ENCODE results near the gene MYO1E. TPM values are rescaled to one million over a fixed set of nuclear protein-coding genes. Genes with fewer than 3 reads are reported as not detected.

MYO1E gene
- total and polyA plus RNA-seq, 7 experiments from 2014 or later = 2.3 to 67.1 (median 3.7) TPM; not detected in 2

GRCh38 chr15:59197454-59197853, 175.2 kb downstream of the MYO1E start:
- H3K27me3 Mint-ChIP-seq = peaks cover 0 to under 1% (median 0%) of the 10 kb centered on the region in 5 donors
- no peak overlapping the region for H3K27ac ChIP-seq (ENCODE audit: low read depth, low read length)
- H3K36me3 Mint-ChIP-seq = peaks cover 0 to 10% (median 0%) of the 10 kb centered on the region in 5 donors
- H3K9me3 Mint-ChIP-seq = no peaks in the 10 kb centered on the region
- no peak overlapping the region for H3K4me3 Mint-ChIP-seq
- intact Hi-C loops (cut with micrococcal nuclease) = no loop called here
- no peaks in the 10 kb centered on the region for H3K4me1 ChIP-seq (ENCODE audit: control insufficient read depth in 2 of 2, insufficient read depth in 2 of 2, low read length in 2 of 2)
- H3K9me3 ChIP-seq (ENCODE audit: control insufficient read depth in 2 of 3, low read length in 3 of 3) = no peaks in the 10 kb centered on the region
- ATAC-seq (no peak), DNase-seq (no peak)
- no peak overlapping the region for H3K27ac Mint-ChIP-seq
- H3K4me3 ChIP-seq (ENCODE audit: low read length) = no peak overlapping the region
- POLR2A ChIA-PET = no interaction called here
- no peaks in the 10 kb centered on the region for H3K36me3 ChIP-seq (ENCODE audit: control insufficient read depth in 2 of 3, insufficient read depth in 3 of 3, low read length in 3 of 3)
- no peaks in the 10 kb centered on the region for H3K27me3 ChIP-seq (ENCODE audit: control insufficient read depth in 2 of 2, insufficient read depth in 2 of 2, low read length in 2 of 2)
- peaks cover 0 to 9% (median 7%) of the 10 kb centered on the region in 7 donors for H3K4me1 Mint-ChIP-seq
- CTCF ChIA-PET = no interaction called here

GRCh38 chr15:59196416-59196815, 176.3 kb downstream of the MYO1E start:
- no peaks in the 10 kb centered on the region for H3K9me3 Mint-ChIP-seq
- no peak for ATAC-seq
- Histone ChIP-seq H3K27ac (ENCODE audit: low read depth, low read length) (no peak overlapping the region), H3K36me3 (ENCODE audit: control insufficient read depth in 2 of 3, insufficient read depth in 3 of 3, low read length in 3 of 3) (no peaks in the 10 kb centered on the region), H3K27me3 (ENCODE audit: control insufficient read depth in 2 of 2, insufficient read depth in 2 of 2, low read length in 2 of 2) (no peaks in the 10 kb centered on the region), H3K4me1 (ENCODE audit: control insufficient read depth in 2 of 2, insufficient read depth in 2 of 2, low read length in 2 of 2) (no peaks in the 10 kb centered on the region), H3K9me3 (ENCODE audit: control insufficient read depth in 2 of 3, low read length in 3 of 3) (no peaks in the 10 kb centered on the region), H3K4me3 (ENCODE audit: low read length) (no peak overlapping the region)
- H3K4me3 Mint-ChIP-seq = no peak overlapping the region
- POLR2A ChIA-PET = no interaction called here
- H3K27me3 Mint-ChIP-seq = peaks cover 0 to 5% (median 0%) of the 10 kb centered on the region in 5 donors
- peaks cover 0 to 10% (median 0%) of the 10 kb centered on the region in 5 donors for H3K36me3 Mint-ChIP-seq
- DNase-seq = no peak
- no peak overlapping the region for H3K27ac Mint-ChIP-seq
- CTCF ChIA-PET = no interaction called here
- intact Hi-C loops (cut with micrococcal nuclease) = no loop called here
- peaks cover 0 to 9% (median 7%) of the 10 kb centered on the region in 7 donors for H3K4me1 Mint-ChIP-seq

- H3K36me3 ChIP-seq (ENCODE audit: control insufficient read depth in 2 of 3, insufficient read depth in 3 of 3, low read length in 3 of 3) = no peaks in the 10 kb centered on the region
- Mint-ChIP-seq H3K4me3 (no peak overlapping the region), H3K36me3 (peaks cover 0 to 12% (median 0%) of the 10 kb centered on the region in 5 donors), H3K27me3 (peaks cover 0 to 11% (median 5%) of the 10 kb centered on the region in 5 donors), H3K4me1 (peaks cover 0 to 9% (median 7%) of the 10 kb centered on the region in 7 donors), H3K27ac (no peak overlapping the region), H3K9me3 (peaks cover 0 to 2% (median 0%) of the 10 kb centered on the region in 11 donors)
- no peaks in the 10 kb centered on the region for H3K27me3 ChIP-seq (ENCODE audit: control insufficient read depth in 2 of 2, insufficient read depth in 2 of 2, low read length in 2 of 2)
- no peaks in the 10 kb centered on the region for H3K4me1 ChIP-seq (ENCODE audit: control insufficient read depth in 2 of 2, insufficient read depth in 2 of 2, low read length in 2 of 2)
- intact Hi-C loops (cut with micrococcal nuclease) = no loop called here
- ATAC-seq (no peak), DNase-seq (no peak)
- H3K9me3 ChIP-seq (ENCODE audit: control insufficient read depth in 2 of 3, low read length in 3 of 3) = no peaks in the 10 kb centered on the region
- POLR2A ChIA-PET = no interaction called here
- CTCF ChIA-PET = no interaction called here
- no peak overlapping the region for H3K27ac ChIP-seq (ENCODE audit: low read depth, low read length)
- H3K4me3 ChIP-seq (ENCODE audit: low read length) = no peak overlapping the region
These were observed 177.9 kb downstream of the MYO1E start for GRCh38 chr15:59194639-59195325.

GRCh38 chr15:59191855-59192237, 180.8 kb downstream of the MYO1E start:
- Mint-ChIP-seq H3K27ac (no peak overlapping the region), H3K4me3 (no peak overlapping the region), H3K36me3 (peaks cover 0 to 23% (median 0%) of the 10 kb centered on the region in 5 donors), H3K27me3 (peaks cover 0 to 17% (median 5%) of the 10 kb centered on the region in 5 donors), H3K4me1 (peaks cover 0 to 9% (median 7%) of the 10 kb centered on the region in 7 donors), H3K9me3 (peaks cover 0 to 4% (median 2%) of the 10 kb centered on the region in 11 donors)
- POLR2A ChIA-PET = no interaction called here
- DNase-seq (no peak), ATAC-seq (no peak)
- CTCF ChIA-PET = no interaction called here
- no peaks in the 10 kb centered on the region for H3K9me3 ChIP-seq (ENCODE audit: control insufficient read depth in 2 of 3, low read length in 3 of 3)
- H3K36me3 ChIP-seq (ENCODE audit: control insufficient read depth in 2 of 3, insufficient read depth in 3 of 3, low read length in 3 of 3) = no peaks in the 10 kb centered on the region
- H3K27me3 ChIP-seq (ENCODE audit: control insufficient read depth in 2 of 2, insufficient read depth in 2 of 2, low read length in 2 of 2) = no peaks in the 10 kb centered on the region
- H3K4me1 ChIP-seq (ENCODE audit: control insufficient read depth in 2 of 2, insufficient read depth in 2 of 2, low read length in 2 of 2) = no peaks in the 10 kb centered on the region
- no peak overlapping the region for H3K27ac ChIP-seq (ENCODE audit: low read depth, low read length)
- no peak overlapping the region for H3K4me3 ChIP-seq (ENCODE audit: low read length)
- intact Hi-C loops (cut with micrococcal nuclease) = no loop called here

- peaks cover 0 to 4% (median 2%) of the 10 kb centered on the region in 11 donors for H3K9me3 Mint-ChIP-seq
- CTCF ChIA-PET = no interaction called here
These were observed 182.4 kb downstream of the MYO1E start for GRCh38 chr15:59190291-59190690.

DNA sequence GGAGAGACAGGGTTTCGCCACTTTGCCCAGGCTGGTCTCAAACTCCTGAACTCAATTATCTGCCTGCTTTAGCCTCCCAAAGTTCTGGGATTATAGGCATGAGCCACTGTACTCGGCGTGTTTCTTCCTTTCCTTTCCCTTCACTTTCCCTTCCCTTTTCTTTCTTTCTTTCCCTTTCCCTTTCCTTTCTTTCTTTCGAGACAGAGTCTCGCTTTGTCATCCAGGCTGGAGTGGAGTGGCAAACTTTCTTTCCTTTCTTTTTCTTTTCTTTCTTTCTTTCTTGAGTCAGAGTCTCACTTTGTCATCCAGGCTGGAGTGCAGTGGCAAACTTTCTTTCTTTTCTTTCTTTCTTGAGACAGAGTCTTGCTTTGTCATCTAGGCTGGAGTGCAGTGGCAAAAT, 183.4 kb downstream of the MYO1E start:
- no peak for ATAC-seq
- Histone ChIP-seq H3K36me3 (ENCODE audit: control insufficient read depth in 2 of 3, insufficient read depth in 3 of 3, low read length in 3 of 3) (no peaks in the 10 kb centered on the region), H3K4me1 (ENCODE audit: control insufficient read depth in 2 of 2, insufficient read depth in 2 of 2, low read length in 2 of 2) (no peaks in the 10 kb centered on the region), H3K9me3 (ENCODE audit: control insufficient read depth in 2 of 3, low read length in 3 of 3) (no peaks in the 10 kb centered on the region), H3K4me3 (ENCODE audit: low read length) (no peak overlapping the region), H3K27me3 (ENCODE audit: control insufficient read depth in 2 of 2, insufficient read depth in 2 of 2, low read length in 2 of 2) (no peaks in the 10 kb centered on the region), H3K27ac (ENCODE audit: low read depth, low read length) (no peak overlapping the region)
- no peak for DNase-seq
- Mint-ChIP-seq H3K9me3 (peaks cover 0 to 7% (median 2%) of the 10 kb centered on the region in 11 donors), H3K27me3 (peaks cover 0 to 17% (median 5%) of the 10 kb centered on the region in 5 donors), H3K4me1 (no peaks in the 10 kb centered on the region), H3K27ac (no peak overlapping the region), H3K4me3 (no peak overlapping the region), H3K36me3 (peaks cover 0 to 35% (median 0%) of the 10 kb centered on the region in 5 donors)
- intact Hi-C loops (cut with micrococcal nuclease) = no loop called here
- ChIA-PET POLR2A (no interaction called here), CTCF (no interaction called here)

More at GRCh38 chr15:59190291-59190690, 182.4 kb downstream of the MYO1E start:
- H3K4me3 ChIP-seq (ENCODE audit: low read length) = no peak overlapping the region
- POLR2A ChIA-PET = no interaction called here
- H3K36me3 Mint-ChIP-seq = peaks cover 0 to 25% (median 0%) of the 10 kb centered on the region in 5 donors
- H3K27me3 ChIP-seq (ENCODE audit: control insufficient read depth in 2 of 2, insufficient read depth in 2 of 2, low read length in 2 of 2) = no peaks in the 10 kb centered on the region
- H3K27ac ChIP-seq (ENCODE audit: low read depth, low read length) = no peak overlapping the region
- no peak for DNase-seq
- no peak overlapping the region for H3K4me3 Mint-ChIP-seq
- no peak for ATAC-seq
- H3K9me3 ChIP-seq (ENCODE audit: control insufficient read depth in 2 of 3, low read length in 3 of 3) = no peaks in the 10 kb centered on the region
- H3K36me3 ChIP-seq (ENCODE audit: control insufficient read depth in 2 of 3, insufficient read depth in 3 of 3, low read length in 3 of 3) = no peaks in the 10 kb centered on the region
- H3K27ac Mint-ChIP-seq = no peak overlapping the region
- intact Hi-C loops (cut with micrococcal nuclease) = no loop called here
- H3K27me3 Mint-ChIP-seq = peaks cover 0 to 17% (median 5%) of the 10 kb centered on the region in 5 donors
- H3K4me1 Mint-ChIP-seq = peaks cover 0 to 6% (median 0%) of the 10 kb centered on the region in 7 donors
- no peaks in the 10 kb centered on the region for H3K4me1 ChIP-seq (ENCODE audit: control insufficient read depth in 2 of 2, insufficient read depth in 2 of 2, low read length in 2 of 2)

- Histone ChIP-seq H3K4me1 (ENCODE audit: control insufficient read depth in 2 of 2, insufficient read depth in 2 of 2, low read length in 2 of 2) (no peaks in the 10 kb centered on the region), H3K27ac (ENCODE audit: low read depth, low read length) (no peak overlapping the region), H3K36me3 (ENCODE audit: control insufficient read depth in 2 of 3, insufficient read depth in 3 of 3, low read length in 3 of 3) (no peaks in the 10 kb centered on the region), H3K4me3 (ENCODE audit: low read length) (no peak overlapping the region), H3K27me3 (ENCODE audit: control insufficient read depth in 2 of 2, insufficient read depth in 2 of 2, low read length in 2 of 2) (no peaks in the 10 kb centered on the region), H3K9me3 (ENCODE audit: control insufficient read depth in 2 of 3, low read length in 3 of 3) (no peaks in the 10 kb centered on the region)
- no peak overlapping the region for H3K27ac Mint-ChIP-seq
- CTCF ChIA-PET = no interaction called here
- POLR2A ChIA-PET = no interaction called here
- no peak overlapping the region for H3K4me3 Mint-ChIP-seq
- H3K27me3 Mint-ChIP-seq = peaks cover 0 to 17% (median 0%) of the 10 kb centered on the region in 5 donors
- peaks cover 0 to 49% (median 4%) of the 10 kb centered on the region in 5 donors for H3K36me3 Mint-ChIP-seq
- peaks cover 0 to 19% (median 4%) of the 10 kb centered on the region in 11 donors for H3K9me3 Mint-ChIP-seq
- no peaks in the 10 kb centered on the region for H3K4me1 Mint-ChIP-seq
- no peak for ATAC-seq
- intact Hi-C loops (cut with micrococcal nuclease) = no loop called here
- DNase-seq = no peak
These were observed 186.2 kb downstream of the MYO1E start for GRCh38 chr15:59186501-59186900.

Measured in naive thymus-derived CD4-positive, alpha-beta T cell (primary cell).